Stomach (tissue), 9 donors: ENCODE measurements around the gene NTPCR. TPM values are rescaled to one million over a fixed set of nuclear protein-coding genes. Genes with fewer than 3 reads are reported as not detected.

Experiments used
- DNase-seq, 2 donors: peaks; one replicate each; pipeline versions ENCODE4 v3.0.0 to v3.0.0-alpha.2; 2013 to 2019
- H3K27ac ChIP-seq, 5 donors: fragments of 200-600 bp in 4 of 5; sonication (generic) in 4 of 5; one replicate each; pipeline ENCODE4 v1.5.1; 2013 to 2019; ENCODE audit warnings: mild to moderate bottlenecking in 1 of 5, moderate library complexity in 1 of 5
- H3K27me3 ChIP-seq, 3 donors: fragments of 200-600 bp; sonication (generic); one replicate each; pipeline ENCODE4 v1.5.1; 2017 to 2019; ENCODE audit warnings: mixed run types in 1 of 3
- H3K36me3 ChIP-seq, 4 donors: fragments of 200-600 bp; sonication (generic); 1 replicate in 3 of 4; 2 replicates in 1 of 4; pipeline ENCODE4 v1.5.1; 2016 to 2019
- H3K4me1 ChIP-seq, 4 donors: fragments of 200-600 bp; sonication (generic); one replicate each; pipeline ENCODE4 v1.5.1; 2016 to 2019
- H3K4me3 ChIP-seq, 4 donors: fragments of 200-600 bp; sonication (generic) in 3 of 4; one replicate each; pipeline ENCODE4 v1.5.1; 2016 to 2019; ENCODE audit warnings: mild to moderate bottlenecking in 1 of 4
- H3K9me3 ChIP-seq, 4 donors: fragments of 200-600 bp; sonication (generic); one replicate each; pipeline ENCODE4 v1.5.1; 2016 to 2019
- CTCF ChIP-seq, 7 experiments: fragments of 450-650 bp in 4 of 7; fragments of 200-600 bp in 3 of 7; sonication (generic) in 3 of 7; IDR thresholded peaks; one replicate each; pipeline ENCODE4 v1.5.1; 2016 to 2019; ENCODE audit warnings: antibody characterized with exemption in 7 of 7, control low read depth in 2 of 7, mild to moderate bottlenecking in 1 of 7
- EP300 ChIP-seq: sonication (generic); formaldehyde crosslinking; IDR thresholded peaks from one replicate; pipeline ENCODE4 v1.6.1; 2017; ENCODE audit warnings: antibody characterized with exemption
- POLR2A ChIP-seq, 4 donors: fragments of 450-650 bp; IDR thresholded peaks; one replicate each; pipeline ENCODE4 v1.6.1; 2016; ENCODE audit warnings: antibody characterized with exemption in 4 of 4, control low read depth in 2 of 4, mild to moderate bottlenecking in 1 of 4, moderate library complexity in 1 of 4
- POLR2AphosphoS5 ChIP-seq, 3 donors: sonication (generic); formaldehyde crosslinking; IDR thresholded peaks; one replicate each; pipeline ENCODE4 v1.6.1; 2016; ENCODE audit warnings: antibody characterized with exemption in 3 of 3
- WGBS, 5 donors: extraction: QIAGEN DNeasy Blood & Tissue Kit in 3 of 5; methylation state at CpG; one replicate each; pipeline versions ENCODE4 v1.1.5 to v1.1.7; 2013 to 2018; 5-methylcytosine and 5-hydroxymethylcytosine counted together
- intact Hi-C: fragments of 100-400 bp; cut with DNase I; formaldehyde crosslinking; loops from one replicate; pipeline ENCODE4 v1.15.1; 2023; ENCODE audit warnings: low total_unique reads
- polyA plus RNA-seq, 3 donors: library from polyadenylated mRNA; stranded (reverse); fragments of 200-250 nt; gene quantifications; one replicate each; pipeline ENCODE4 v1.2.3, GENCODE V29; 2013
- total RNA-seq, 5 donors: library from RNA; depleted of rRNA; stranded (reverse); fragments of >200 nt; gene quantifications; one replicate each; pipeline versions ENCODE4 v1.1.0 to v1.2.3, GENCODE V29; 2014 to 2016
- donor health status: healthy with polysubstance abuse.
- donor health status: Bipolar disorder and iron deficiency.
- donor health status: healthy.

Gene NTPCR
- total and polyA plus RNA-seq, 8 donors: 14.9 to 56.3 (median 43.1) TPM

- Histone ChIP-seq H3K4me3 (no peak overlapping the region), H3K27ac (no peak overlapping the region), H3K9me3 (no peaks in the 10 kb centered on the region), H3K4me1 (peaks cover 0 to 3% (median 0%) of the 10 kb centered on the region in 4 donors), H3K27me3 (no peaks in the 10 kb centered on the region), H3K36me3 (no peaks in the 10 kb centered on the region)
- TF ChIP-seq POLR2A (IDR thresholded peaks at IDR 0.05) (no peak), EP300 (no peak), POLR2AphosphoS5 (IDR thresholded peaks at IDR 0.05) (no peak), CTCF (IDR thresholded peaks at IDR 0.05) (no peak)
- 94 to 97% (median 96%) methylated on average over 6 of the region's 6 CpGs for WGBS, 5 donors
- DNase-seq: no peak
- intact Hi-C loops: no loop called here
Measured at GRCh38 chr1:232906441-232906840, 44.0 kb upstream of the NTPCR start.

GRCh38 chr1:232908831-232909230 is 41.6 kb upstream of the NTPCR start:
- 91 to 99% (median 94%) methylated on average over 7 of the region's 7 CpGs for WGBS, 5 donors
- DNase-seq: no peak
- no peaks in the 10 kb centered on the region for H3K4me1 ChIP-seq
- TF ChIP-seq POLR2AphosphoS5 (IDR thresholded peaks at IDR 0.05) (no peak), EP300 (no peak), CTCF (IDR thresholded peaks at IDR 0.05) (no peak), POLR2A (IDR thresholded peaks at IDR 0.05) (no peak)
- H3K27me3 ChIP-seq: no peaks in the 10 kb centered on the region
- H3K9me3 ChIP-seq: no peaks in the 10 kb centered on the region
- no peak overlapping the region for H3K4me3 ChIP-seq
- no peak overlapping the region for H3K27ac ChIP-seq
- H3K36me3 ChIP-seq: no peaks in the 10 kb centered on the region
- intact Hi-C loops: no loop called here

- 61 to 93% (median 83%) methylated on average over 4 of the region's 4 CpGs for WGBS, 5 donors
- Histone ChIP-seq H3K27me3 (no peaks in the 10 kb centered on the region), H3K9me3 (no peaks in the 10 kb centered on the region), H3K36me3 (no peaks in the 10 kb centered on the region), H3K4me3 (no peak overlapping the region), H3K4me1 (no peaks in the 10 kb centered on the region), H3K27ac (no peak overlapping the region)
- DNase-seq: no peak
- TF ChIP-seq CTCF (IDR thresholded peaks at IDR 0.05) (no peak), POLR2AphosphoS5 (IDR thresholded peaks at IDR 0.05) (no peak), POLR2A (IDR thresholded peaks at IDR 0.05) (no peak), EP300 (no peak)
- intact Hi-C loops: no loop called here
Measured at GRCh38 chr1:232909752-232910151, 40.7 kb upstream of the NTPCR start.

GRCh38 chr1:232911027-232911599 is 39.3 kb upstream of the NTPCR start:
- Histone ChIP-seq H3K36me3 (no peaks in the 10 kb centered on the region), H3K9me3 (no peaks in the 10 kb centered on the region), H3K27ac (no peak overlapping the region), H3K4me1 (no peaks in the 10 kb centered on the region), H3K4me3 (no peak overlapping the region), H3K27me3 (no peaks in the 10 kb centered on the region)
- 67 to 86% (median 75%) methylated on average over 5 of the region's 5 CpGs for WGBS, 5 donors
- intact Hi-C loops: no loop called here
- no peak for TF ChIP-seq POLR2AphosphoS5 (IDR thresholded peaks at IDR 0.05)
- TF ChIP-seq POLR2A (IDR thresholded peaks at IDR 0.05): no peak
- no peak for TF ChIP-seq CTCF (IDR thresholded peaks at IDR 0.05)
- no peak for TF ChIP-seq EP300
- DNase-seq: no peak
